Measurements from ENCODE around the gene ALDH2. TPM values are rescaled to one million over a fixed set of nuclear protein-coding genes. Genes with fewer than 3 reads are reported as not detected.

ALDH2 gene
- total and polyA plus RNA-seq, 9 of the 15 experiments (the other 6 are each of a cell fraction or from before 2014, with no cell fraction given) = 1.9 to 22.5 (median 12.2) TPM

DNA sequence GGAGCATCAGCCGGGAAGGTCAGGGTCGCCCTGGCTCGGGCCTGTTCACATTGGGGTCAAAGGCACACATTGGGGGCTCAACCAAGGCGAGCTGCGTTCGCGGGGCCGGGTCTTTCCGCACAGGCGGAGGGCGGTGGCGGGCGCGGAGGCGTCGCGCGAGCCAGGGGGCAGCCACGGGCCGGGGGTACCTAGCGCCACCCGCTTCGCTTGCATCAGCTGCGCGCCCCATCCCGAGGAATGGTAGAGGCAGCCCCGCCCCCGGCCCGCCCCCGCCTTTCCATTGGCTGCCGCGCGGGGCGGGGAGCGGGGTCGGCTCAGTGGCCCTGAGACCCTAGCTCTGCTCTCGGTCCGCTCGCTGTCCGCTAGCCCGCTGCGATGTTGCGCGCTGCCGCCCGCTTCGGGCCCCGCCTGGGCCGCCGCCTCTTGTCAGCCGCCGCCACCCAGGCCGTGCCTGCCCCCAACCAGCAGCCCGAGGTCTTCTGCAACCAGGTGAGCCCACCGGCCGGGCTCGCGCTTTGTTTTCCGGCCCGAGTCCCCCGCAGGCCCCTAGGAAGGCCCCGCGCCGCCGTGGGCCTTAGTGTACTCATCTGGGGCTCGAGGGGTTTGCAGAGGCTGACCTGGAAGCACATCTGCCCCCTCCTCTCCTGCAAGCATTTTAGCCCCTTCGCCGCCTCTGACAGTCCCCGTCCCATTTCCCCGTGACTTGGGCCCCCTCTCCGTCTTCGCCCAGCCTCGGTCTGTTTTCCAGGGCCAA, at the start of gene ALDH2 (continued):
- TF ChIP-seq, protein P1, sequence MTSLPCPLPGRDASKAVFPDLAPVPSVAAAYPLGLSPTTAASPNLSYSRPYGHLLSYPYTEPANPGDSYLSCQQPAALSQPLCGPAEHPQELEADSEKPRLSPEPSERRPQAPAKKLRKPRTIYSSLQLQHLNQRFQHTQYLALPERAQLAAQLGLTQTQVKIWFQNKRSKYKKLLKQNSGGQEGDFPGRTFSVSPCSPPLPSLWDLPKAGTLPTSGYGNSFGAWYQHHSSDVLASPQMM (CRISPR knock-in tag; IDR thresholded peaks at IDR 0.05) = no peak
- TF ChIP-seq, protein P2, sequence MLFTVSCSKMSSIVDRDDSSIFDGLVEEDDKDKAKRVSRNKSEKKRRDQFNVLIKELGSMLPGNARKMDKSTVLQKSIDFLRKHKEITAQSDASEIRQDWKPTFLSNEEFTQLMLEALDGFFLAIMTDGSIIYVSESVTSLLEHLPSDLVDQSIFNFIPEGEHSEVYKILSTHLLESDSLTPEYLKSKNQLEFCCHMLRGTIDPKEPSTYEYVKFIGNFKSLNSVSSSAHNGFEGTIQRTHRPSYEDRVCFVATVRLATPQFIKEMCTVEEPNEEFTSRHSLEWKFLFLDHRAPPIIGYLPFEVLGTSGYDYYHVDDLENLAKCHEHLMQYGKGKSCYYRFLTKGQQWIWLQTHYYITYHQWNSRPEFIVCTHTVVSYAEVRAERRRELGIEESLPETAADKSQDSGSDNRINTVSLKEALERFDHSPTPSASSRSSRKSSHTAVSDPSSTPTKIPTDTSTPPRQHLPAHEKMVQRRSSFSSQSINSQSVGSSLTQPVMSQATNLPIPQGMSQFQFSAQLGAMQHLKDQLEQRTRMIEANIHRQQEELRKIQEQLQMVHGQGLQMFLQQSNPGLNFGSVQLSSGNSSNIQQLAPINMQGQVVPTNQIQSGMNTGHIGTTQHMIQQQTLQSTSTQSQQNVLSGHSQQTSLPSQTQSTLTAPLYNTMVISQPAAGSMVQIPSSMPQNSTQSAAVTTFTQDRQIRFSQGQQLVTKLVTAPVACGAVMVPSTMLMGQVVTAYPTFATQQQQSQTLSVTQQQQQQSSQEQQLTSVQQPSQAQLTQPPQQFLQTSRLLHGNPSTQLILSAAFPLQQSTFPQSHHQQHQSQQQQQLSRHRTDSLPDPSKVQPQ (CRISPR knock-in tag; IDR thresholded peaks at IDR 0.05; ENCODE audit: borderline replicate concordance) = no peak
- TF ChIP-seq, protein P3, sequence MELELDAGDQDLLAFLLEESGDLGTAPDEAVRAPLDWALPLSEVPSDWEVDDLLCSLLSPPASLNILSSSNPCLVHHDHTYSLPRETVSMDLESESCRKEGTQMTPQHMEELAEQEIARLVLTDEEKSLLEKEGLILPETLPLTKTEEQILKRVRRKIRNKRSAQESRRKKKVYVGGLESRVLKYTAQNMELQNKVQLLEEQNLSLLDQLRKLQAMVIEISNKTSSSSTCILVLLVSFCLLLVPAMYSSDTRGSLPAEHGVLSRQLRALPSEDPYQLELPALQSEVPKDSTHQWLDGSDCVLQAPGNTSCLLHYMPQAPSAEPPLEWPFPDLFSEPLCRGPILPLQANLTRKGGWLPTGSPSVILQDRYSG (tag; conservative IDR thresholded peaks at IDR 0.05; ENCODE audit: low read depth) = no peak
- 0 out of 2 replicates have a peak, but pooled peaks have one; percentile 60 for TF ChIP-seq PHB (CRISPR knock-in tag; IDR thresholded peaks at IDR 0.05)
- TF ChIP-seq SRF (CRISPR knock-in tag; IDR thresholded peaks at IDR 0.05) = no peak
- TF ChIP-seq NCOA2 (IDR thresholded peaks at IDR 0.05; ENCODE audit: partially characterized antibody in 2 of 2) = no peak
- TF ChIP-seq CBFA2T2 (conservative IDR thresholded peaks at IDR 0.05) = no peak
- TF ChIP-seq ZNF785 (CRISPR knock-in tag; IDR thresholded peaks at IDR 0.05) = no peak
- no peak for TF ChIP-seq GATAD2B (IDR thresholded peaks at IDR 0.05; ENCODE audit: borderline replicate concordance)
- no peak for TF ChIP-seq ZNF551 (CRISPR knock-in tag; IDR thresholded peaks at IDR 0.05)
- peak; percentile 78 for TF ChIP-seq PCBP1 (IDR thresholded peaks at IDR 0.05; ENCODE audit: low read depth, low read length, poor library complexity, severe bottlenecking)
- TF ChIP-seq ZNF583 (CRISPR knock-in tag; IDR thresholded peaks at IDR 0.05) = no peak
- TF ChIP-seq NR3C1 (CRISPR knock-in tag; IDR thresholded peaks at IDR 0.05) = no peak
- no peak for TF ChIP-seq CREM (IDR thresholded peaks at IDR 0.05; ENCODE audit: low read depth)
- peak; percentile 81 for TF ChIP-seq KDM5B (IDR thresholded peaks at IDR 0.05; ENCODE audit: insufficient replicate concordance, low read depth, low read length)
- no peak for TF ChIP-seq ATF1 (CRISPR knock-in tag; IDR thresholded peaks at IDR 0.05)
- TF ChIP-seq ATF1 (tag; IDR thresholded peaks at IDR 0.05) = peak; percentile 20; the same call in 1 of the 2 replicates
- TF ChIP-seq PRMT5 (CRISPR knock-in tag; IDR thresholded peaks at IDR 0.05) = no peak
- TF ChIP-seq MCM3 (IDR thresholded peaks at IDR 0.05) = no peak
- no peak for TF ChIP-seq HNRNPK (IDR thresholded peaks at IDR 0.05; ENCODE audit: low read depth, low read length, poor library complexity, severe bottlenecking)
- TF ChIP-seq COPS2 (conservative IDR thresholded peaks at IDR 0.05) = no peak

All from K562 (cell line).